DND-41 (cell line): ENCODE data around the gene TP73.

Experiments
- ATAC-seq: fragments of 200-7000 bp; cut with Tn5 transposase; 3 replicates; pipeline ENCODE4 v1.9.1; 2021; ENCODE audit warnings: low read depth; ENCODE audit not compliant: insufficient read depth
- DNase-seq: peaks from one replicate; pipeline ENCODE4 v3.0.0-alpha.2; 2020
- H2AFZ ChIP-seq: 2 replicates; pipeline ENCODE4 v1.6.0; 2012; ENCODE audit warnings: low read depth, low read length
- H3K27ac ChIP-seq: 2 replicates; pipeline ENCODE4 v1.5.1; 2012; ENCODE audit warnings: low read length, inconsistent platforms
- H3K27me3 ChIP-seq: fragments of 200-600 bp; sonication (generic); 2 replicates; pipeline ENCODE4 v1.6.0; 2012; ENCODE audit warnings: low read length, mild to moderate bottlenecking, inconsistent platforms; ENCODE audit not compliant: insufficient read depth, poor library complexity
- H3K36me3 ChIP-seq: 2 replicates; pipeline ENCODE4 v1.5.1; 2012; ENCODE audit warnings: low read length, inconsistent platforms; ENCODE audit not compliant: insufficient read depth
- H3K4me1 ChIP-seq: 2 replicates; pipeline ENCODE4 v1.5.1; 2012; ENCODE audit warnings: mild to moderate bottlenecking, low read length; ENCODE audit not compliant: insufficient read depth
- H3K4me2 ChIP-seq: 2 replicates; pipeline ENCODE4 v1.6.0; 2012; ENCODE audit warnings: mild to moderate bottlenecking, moderate library complexity, low read length, inconsistent platforms; ENCODE audit not compliant: insufficient read depth
- H3K4me3 ChIP-seq, 2 experiments: fragments of 200-600 bp in 1 of 2; shearing (Covaris generic) in 1 of 2; 2 replicates each; pipeline ENCODE4 v1.5.1; 2012 to 2016; ENCODE audit warnings: inconsistent platforms in 2 of 2, low read length in 2 of 2, mild to moderate bottlenecking in 2 of 2, low read depth in 1 of 2, moderate library complexity in 1 of 2
- H3K79me2 ChIP-seq: 2 replicates; pipeline ENCODE4 v1.6.0; 2012; ENCODE audit warnings: low read length, inconsistent platforms; ENCODE audit not compliant: insufficient read depth
- H3K9ac ChIP-seq: 2 replicates; pipeline ENCODE4 v1.6.0; 2012; ENCODE audit warnings: low read depth, mild to moderate bottlenecking, inconsistent platforms, low read length, moderate library complexity
- H3K9me3 ChIP-seq: 2 replicates; pipeline ENCODE4 v1.5.1; 2012; ENCODE audit warnings: low read length, moderate library complexity, mild to moderate bottlenecking, inconsistent platforms; ENCODE audit not compliant: insufficient read depth, severe bottlenecking
- H4K20me1 ChIP-seq: 2 replicates; pipeline ENCODE4 v1.6.0; 2012; ENCODE audit warnings: low read length; ENCODE audit not compliant: insufficient read depth
- EZH2 ChIP-seq: IDR thresholded peaks from 3 replicates; pipeline ENCODE4 v1.6.1; 2012; ENCODE audit warnings: borderline replicate concordance, low read depth, mild to moderate bottlenecking, moderate library complexity, low read length, inconsistent platforms; ENCODE audit not compliant: severe bottlenecking
- TF ChIP-seq, protein P1 (sequence below): IDR thresholded peaks from 2 replicates; pipeline ENCODE4 v1.5.1; 2012; ENCODE audit warnings: borderline replicate concordance, low read length, moderate library complexity, mild to moderate bottlenecking; ENCODE audit not compliant: poor library complexity, severe bottlenecking; ENCODE audit errors: extremely low read depth

The TP73 gene

GRCh38 chr1:3780901-3781300 is 128.6 kb downstream of the TP73 start:
- Histone ChIP-seq H4K20me1 (peaks cover 22% of the 10 kb centered on the region), H3K4me1 (no peaks in the 10 kb centered on the region), H2AFZ (no peak overlapping the region), H3K27ac (no peak overlapping the region), H3K36me3 (peaks cover 70% of the 10 kb centered on the region), H3K27me3 (no peaks in the 10 kb centered on the region), H3K9me3 (no peaks in the 10 kb centered on the region), H3K9ac (no peak overlapping the region), H3K79me2 (no peaks in the 10 kb centered on the region), H3K4me3 (no peak overlapping the region), H3K4me2 (no peak overlapping the region)
- DNase-seq: no peak
- no peak for ATAC-seq
- TF ChIP-seq, protein P1, sequence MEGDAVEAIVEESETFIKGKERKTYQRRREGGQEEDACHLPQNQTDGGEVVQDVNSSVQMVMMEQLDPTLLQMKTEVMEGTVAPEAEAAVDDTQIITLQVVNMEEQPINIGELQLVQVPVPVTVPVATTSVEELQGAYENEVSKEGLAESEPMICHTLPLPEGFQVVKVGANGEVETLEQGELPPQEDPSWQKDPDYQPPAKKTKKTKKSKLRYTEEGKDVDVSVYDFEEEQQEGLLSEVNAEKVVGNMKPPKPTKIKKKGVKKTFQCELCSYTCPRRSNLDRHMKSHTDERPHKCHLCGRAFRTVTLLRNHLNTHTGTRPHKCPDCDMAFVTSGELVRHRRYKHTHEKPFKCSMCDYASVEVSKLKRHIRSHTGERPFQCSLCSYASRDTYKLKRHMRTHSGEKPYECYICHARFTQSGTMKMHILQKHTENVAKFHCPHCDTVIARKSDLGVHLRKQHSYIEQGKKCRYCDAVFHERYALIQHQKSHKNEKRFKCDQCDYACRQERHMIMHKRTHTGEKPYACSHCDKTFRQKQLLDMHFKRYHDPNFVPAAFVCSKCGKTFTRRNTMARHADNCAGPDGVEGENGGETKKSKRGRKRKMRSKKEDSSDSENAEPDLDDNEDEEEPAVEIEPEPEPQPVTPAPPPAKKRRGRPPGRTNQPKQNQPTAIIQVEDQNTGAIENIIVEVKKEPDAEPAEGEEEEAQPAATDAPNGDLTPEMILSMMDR: no peak
- no peak for TF ChIP-seq EZH2

DNA sequence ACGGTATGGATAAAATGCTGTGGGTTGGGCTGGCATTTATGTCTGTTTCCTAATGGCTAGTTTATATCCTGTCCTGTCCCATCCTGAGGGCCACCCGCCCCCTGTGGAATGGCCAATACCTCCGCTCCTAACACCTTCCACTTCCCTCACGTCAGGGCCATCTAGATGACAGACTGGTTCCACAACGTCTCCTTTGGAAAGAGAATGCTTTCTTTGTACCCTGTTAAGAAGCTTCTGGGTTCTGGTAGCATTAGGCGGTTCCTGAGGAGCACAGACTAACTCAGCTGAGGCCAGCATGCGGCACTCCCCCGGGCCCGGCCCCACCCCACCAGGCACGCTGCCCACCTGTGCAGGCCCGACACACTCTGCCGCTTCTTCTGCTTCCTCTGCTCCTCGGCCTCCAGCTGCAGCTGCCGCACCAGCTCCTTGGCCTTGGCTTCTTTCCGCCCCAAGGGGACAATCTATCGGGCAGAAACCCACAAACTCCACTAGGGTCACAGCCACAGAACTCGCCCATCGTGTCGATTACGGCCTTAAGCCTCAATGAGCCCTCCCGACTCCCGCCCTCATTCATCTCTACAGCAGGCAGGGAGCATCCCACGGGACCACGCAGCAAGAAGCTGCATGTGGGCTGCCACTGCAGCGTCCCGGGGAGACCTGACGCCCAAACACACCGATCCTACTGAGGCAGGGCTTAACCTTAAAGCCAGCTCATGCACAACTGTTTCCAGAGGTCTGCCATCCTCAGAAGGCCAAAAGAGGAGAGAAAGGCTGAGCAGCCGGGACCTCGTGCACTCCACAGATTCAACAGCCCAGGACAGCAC is 131.5 kb downstream of the TP73 start:
- DNase-seq: no peak
- peaks cover 97% of the 10 kb centered on the region for H3K36me3 ChIP-seq
- no peak overlapping the region for H3K9ac ChIP-seq
- H3K4me3 ChIP-seq: no peak overlapping the region
- H2AFZ ChIP-seq: no peak overlapping the region
- H3K4me2 ChIP-seq: no peak overlapping the region
- no peak for ATAC-seq
- no peaks in the 10 kb centered on the region for H3K9me3 ChIP-seq
- H4K20me1 ChIP-seq: peaks cover 24% of the 10 kb centered on the region
- H3K4me1 ChIP-seq: no peaks in the 10 kb centered on the region
- no peak for TF ChIP-seq EZH2
- TF ChIP-seq, protein P1: no peak
- H3K79me2 ChIP-seq: peaks cover 12% of the 10 kb centered on the region
- no peaks in the 10 kb centered on the region for H3K27me3 ChIP-seq
- no peak overlapping the region for H3K27ac ChIP-seq

DNA sequence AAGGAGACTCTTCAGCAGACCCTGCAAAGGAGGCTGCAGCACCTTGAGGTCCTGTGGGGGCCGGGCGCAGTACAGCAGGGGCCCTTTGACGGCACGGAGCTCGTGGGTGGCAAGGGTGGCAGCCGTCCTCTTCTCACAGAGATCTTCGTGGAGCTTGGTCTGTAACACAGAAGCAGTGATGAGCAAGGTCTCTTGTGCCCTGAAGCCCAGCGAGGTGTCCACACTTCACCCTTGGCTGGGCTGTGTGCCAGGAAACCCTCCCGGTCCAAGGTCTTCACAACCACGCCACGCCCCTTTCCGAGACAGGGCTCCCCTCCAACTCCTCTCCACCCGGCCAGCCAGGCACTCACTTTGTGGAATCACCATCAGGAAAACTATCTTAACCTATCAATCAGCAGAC is 132.7 kb downstream of the TP73 start:
- ATAC-seq: no peak; the same call in 2 of the 3 replicates
- no peak for DNase-seq
- Histone ChIP-seq H3K79me2 (peaks cover 24% of the 10 kb centered on the region), H3K27me3 (no peaks in the 10 kb centered on the region), H3K4me3 (no peak overlapping the region), H3K9ac (no peak overlapping the region), H4K20me1 (peaks cover 36% of the 10 kb centered on the region), H3K9me3 (no peaks in the 10 kb centered on the region), H3K27ac (no peak overlapping the region), H2AFZ (no peak overlapping the region), H3K4me1 (no peaks in the 10 kb centered on the region), H3K36me3 (peaks cover 90% of the 10 kb centered on the region), H3K4me2 (no peak overlapping the region)
- no peak for TF ChIP-seq EZH2
- TF ChIP-seq, protein P1: no peak
